Endodermal cell (in vitro differentiated cells): ENCODE data around the gene OSBPL3. TPM values are rescaled to one million over a fixed set of nuclear protein-coding genes. Genes with fewer than 3 reads are reported as not detected.
A peak's percentile ranks its signal among the peaks of the same experiment; 100 is the strongest.
"Not testable (repeated sequence)": the region's sequence is repeated elsewhere in the genome, so short reads cannot be mapped to it uniquely, and the experiment has no call there.

Experiments used
- DNase-seq: peaks from one replicate; pipeline ENCODE4 v3.0.0-alpha.2; 2017
- H3K27ac ChIP-seq: 2 replicates; pipeline ENCODE4 v1.5.1; 2013; ENCODE audit warnings: mild to moderate bottlenecking, low read depth, low read length, moderate library complexity
- H3K27me3 ChIP-seq: 2 replicates; pipeline ENCODE4 v1.6.1; 2013; ENCODE audit warnings: mild to moderate bottlenecking, low read length, moderate library complexity; ENCODE audit not compliant: insufficient read depth, control insufficient read depth, poor library complexity, severe bottlenecking
- H3K36me3 ChIP-seq: 2 replicates; pipeline ENCODE4 v1.7.0; 2013; ENCODE audit warnings: mild to moderate bottlenecking, low read length, moderate library complexity; ENCODE audit not compliant: control insufficient read depth, insufficient read depth
- H3K4me1 ChIP-seq: one replicate; pipeline ENCODE4 v1.7.0; 2013; ENCODE audit warnings: low read length; ENCODE audit not compliant: control insufficient read depth, insufficient read depth
- H3K4me3 ChIP-seq: 2 replicates; pipeline ENCODE4 v1.5.1; 2013; ENCODE audit warnings: mild to moderate bottlenecking, low read length, moderate library complexity
- H3K9ac ChIP-seq: 2 replicates; pipeline ENCODE4 v1.6.1; 2013; ENCODE audit warnings: mild to moderate bottlenecking, low read length, moderate library complexity; ENCODE audit not compliant: poor library complexity, severe bottlenecking; ENCODE audit errors: extremely low read depth
- H3K9me3 ChIP-seq: 2 replicates; pipeline ENCODE4 v1.6.1; 2013; ENCODE audit warnings: mild to moderate bottlenecking, low read length, moderate library complexity; ENCODE audit not compliant: control insufficient read depth
- H3K27ac Mint-ChIP-seq: 2 replicates; pipeline ENCODE4 v1.8.0; 2020; ENCODE audit warnings: mixed read lengths
- H3K27me3 Mint-ChIP-seq: 2 replicates; pipeline ENCODE4 v1.8.0; 2021; ENCODE audit warnings: mild to moderate bottlenecking, mixed read lengths; ENCODE audit not compliant: insufficient read depth
- H3K36me3 Mint-ChIP-seq: 2 replicates; pipeline ENCODE4 v1.8.0; 2020; ENCODE audit warnings: low read depth, mixed read lengths
- H3K4me1 Mint-ChIP-seq: 2 replicates; pipeline ENCODE4 v1.8.0; 2020; ENCODE audit warnings: mixed read lengths
- H3K4me3 Mint-ChIP-seq: 2 replicates; pipeline ENCODE4 v1.8.0; 2020; ENCODE audit warnings: mild to moderate bottlenecking, moderate library complexity, mixed read lengths
- H3K9me3 Mint-ChIP-seq: 2 replicates; pipeline ENCODE4 v1.8.0; 2020; ENCODE audit warnings: mild to moderate bottlenecking, mixed read lengths
- WGBS, 2 experiments: methylation state at CpG; one replicate each; pipeline versions ENCODE4 v1.1.5 to v1.1.7; 2013; ENCODE audit warnings: missing lambda C conversion rate in 2 of 2, mixed read lengths in 1 of 2; ENCODE audit not compliant: insufficient coverage in 1 of 2, insufficient read length in 1 of 2; 5-methylcytosine and 5-hydroxymethylcytosine counted together
- total RNA-seq, 2 donors: library from RNA; stranded (reverse); fragmentation: NEBNext Ultra II Directional in 1 of 2; extraction: Animal tissue kit (Norgen Biotek cat#: 25700) in 1 of 2; gene quantifications; 2 replicates in 1 of 2; 3 replicates in 1 of 2; pipeline ENCODE4 v1.2.1, GENCODE V29; 2021
- TF ChIP-seq, protein P1 (sequence below): fragments of 200-600 bp; sonication (generic); conservative IDR thresholded peaks from 2 replicates; pipeline ENCODE4 v1.5.0; 2021; ENCODE audit warnings: antibody characterized with exemption, mild to moderate bottlenecking

OSBPL3 gene
- total RNA-seq, 2 donors from 2014 or later, result 9.8 to 11.3 TPM

GRCh38 chr7:24795407-24795767 is 184.6 kb downstream of the OSBPL3 start:
- 93 to 95% methylated on average over 5 to 9 of the region's 9 CpGs for WGBS, 2 experiments
- DNase-seq, result no peak
- H3K9me3 ChIP-seq, result no peaks in the 10 kb centered on the region
- Mint-ChIP-seq H3K4me1 (no peaks in the 10 kb centered on the region), H3K27ac (no peak overlapping the region), H3K9me3 (peaks cover 4% of the 10 kb centered on the region), H3K36me3 (no peaks in the 10 kb centered on the region), H3K4me3 (no peak overlapping the region), H3K27me3 (no peaks in the 10 kb centered on the region)
- H3K27ac ChIP-seq, result no peak overlapping the region
- TF ChIP-seq, protein P1, sequence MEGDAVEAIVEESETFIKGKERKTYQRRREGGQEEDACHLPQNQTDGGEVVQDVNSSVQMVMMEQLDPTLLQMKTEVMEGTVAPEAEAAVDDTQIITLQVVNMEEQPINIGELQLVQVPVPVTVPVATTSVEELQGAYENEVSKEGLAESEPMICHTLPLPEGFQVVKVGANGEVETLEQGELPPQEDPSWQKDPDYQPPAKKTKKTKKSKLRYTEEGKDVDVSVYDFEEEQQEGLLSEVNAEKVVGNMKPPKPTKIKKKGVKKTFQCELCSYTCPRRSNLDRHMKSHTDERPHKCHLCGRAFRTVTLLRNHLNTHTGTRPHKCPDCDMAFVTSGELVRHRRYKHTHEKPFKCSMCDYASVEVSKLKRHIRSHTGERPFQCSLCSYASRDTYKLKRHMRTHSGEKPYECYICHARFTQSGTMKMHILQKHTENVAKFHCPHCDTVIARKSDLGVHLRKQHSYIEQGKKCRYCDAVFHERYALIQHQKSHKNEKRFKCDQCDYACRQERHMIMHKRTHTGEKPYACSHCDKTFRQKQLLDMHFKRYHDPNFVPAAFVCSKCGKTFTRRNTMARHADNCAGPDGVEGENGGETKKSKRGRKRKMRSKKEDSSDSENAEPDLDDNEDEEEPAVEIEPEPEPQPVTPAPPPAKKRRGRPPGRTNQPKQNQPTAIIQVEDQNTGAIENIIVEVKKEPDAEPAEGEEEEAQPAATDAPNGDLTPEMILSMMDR, result no peak
- H3K9ac ChIP-seq, result no peak overlapping the region
- H3K27me3 ChIP-seq, result no peaks in the 10 kb centered on the region
- no peaks in the 10 kb centered on the region for H3K36me3 ChIP-seq
- no peaks in the 10 kb centered on the region for H3K4me1 ChIP-seq
- H3K4me3 ChIP-seq, result no peak overlapping the region

DNA sequence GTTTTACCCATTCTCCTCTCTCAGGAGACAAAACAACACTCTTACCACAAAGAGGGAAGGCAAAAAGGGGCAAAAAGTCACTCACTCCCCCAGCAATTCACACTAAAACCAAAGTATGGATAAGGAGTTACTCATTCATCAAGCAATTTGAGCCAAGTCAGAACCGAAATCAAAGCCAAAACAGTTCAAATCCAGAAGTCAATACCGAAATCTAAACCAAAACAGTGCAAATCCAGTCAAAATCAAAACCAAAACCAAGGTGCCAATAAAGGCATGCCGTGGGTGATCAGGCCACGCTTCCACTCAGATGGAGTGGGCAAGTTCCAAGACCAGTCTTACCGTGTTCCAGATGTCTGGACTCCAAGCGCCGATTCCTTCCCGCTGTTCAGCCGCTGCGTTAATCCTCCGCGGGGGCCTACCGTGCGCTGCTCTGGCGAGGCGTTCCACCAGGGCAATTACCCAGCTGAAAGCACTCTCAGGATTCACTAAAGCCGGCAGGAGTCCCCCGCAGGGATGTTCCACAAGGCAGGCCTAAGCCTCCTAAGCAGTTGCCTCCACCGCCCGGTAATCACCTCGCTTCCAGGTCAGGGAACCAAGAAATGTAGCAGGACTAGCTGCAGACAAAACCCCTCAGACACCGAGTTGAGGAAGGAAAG is 185.1 kb downstream of the OSBPL3 start:
- H3K27me3 Mint-ChIP-seq, H3K27ac Mint-ChIP-seq, H3K4me3 Mint-ChIP-seq, H3K4me1 ChIP-seq, DNase-seq, H3K9me3 Mint-ChIP-seq, H3K9ac ChIP-seq, H3K27ac ChIP-seq, H3K9me3 ChIP-seq, H3K4me1 Mint-ChIP-seq, H3K36me3 Mint-ChIP-seq, H3K36me3 ChIP-seq, H3K4me3 ChIP-seq, H3K27me3 ChIP-seq: not testable (repeated sequence)
- 94 to 96% methylated on average over 22 of the region's 22 CpGs for whole genome bisulfite sequencing, 2 experiments

DNA sequence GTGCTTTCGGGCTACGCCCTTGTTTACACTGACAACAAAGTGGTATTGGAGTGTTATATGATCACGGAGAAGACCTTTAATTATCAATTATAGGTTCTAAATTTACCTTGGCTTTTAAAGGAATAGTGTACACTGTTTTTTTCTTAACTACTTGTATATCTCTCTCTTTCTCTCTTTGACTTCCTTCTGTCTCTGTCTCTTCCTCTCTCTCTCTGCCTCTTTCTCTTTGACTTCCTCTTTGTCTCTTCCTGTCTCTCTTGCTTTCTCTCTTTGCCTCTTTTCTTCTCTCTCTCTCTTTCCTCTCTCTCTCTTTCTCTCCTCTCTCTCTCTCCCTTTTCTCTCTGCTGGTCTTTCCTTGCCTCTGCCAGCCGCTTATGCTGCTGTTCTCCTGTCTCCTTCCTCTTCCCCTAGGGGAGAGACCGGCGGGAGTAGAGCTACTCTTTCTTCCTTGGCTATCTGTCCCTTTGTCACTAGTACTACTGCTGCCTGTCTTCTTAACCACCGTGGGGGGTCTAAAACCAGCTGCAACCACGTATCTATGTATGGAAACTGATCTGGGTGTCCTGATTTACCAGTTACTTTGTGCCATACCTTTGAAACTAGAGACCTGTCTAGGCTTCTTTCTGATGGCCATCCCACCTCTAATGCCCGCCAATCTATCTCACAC is 185.9 kb downstream of the OSBPL3 start:
- WGBS, 2 experiments, result 81 to 87% methylated on average over 3 to 8 of the region's 9 CpGs
- Histone ChIP-seq H3K27ac (no peak overlapping the region), H3K27me3 (no peaks in the 10 kb centered on the region), H3K9ac (no peak overlapping the region), H3K4me1 (no peaks in the 10 kb centered on the region), H3K36me3 (no peaks in the 10 kb centered on the region), H3K9me3 (peaks cover 6% of the 10 kb centered on the region), H3K4me3 (no peak overlapping the region)
- no peaks in the 10 kb centered on the region for H3K27me3 Mint-ChIP-seq
- H3K9me3 Mint-ChIP-seq, result peaks cover 15% of the 10 kb centered on the region
- no peak overlapping the region for H3K4me3 Mint-ChIP-seq
- DNase-seq, result peak; percentile 48
- H3K27ac Mint-ChIP-seq, result no peak overlapping the region
- TF ChIP-seq, protein P1, result no peak
- no peaks in the 10 kb centered on the region for H3K36me3 Mint-ChIP-seq
- no peaks in the 10 kb centered on the region for H3K4me1 Mint-ChIP-seq
